Muscle of back (tissue), 11 donors: ENCODE data around the gene SPAG6. TPM values are rescaled to one million over a fixed set of nuclear protein-coding genes. Genes with fewer than 3 reads are reported as not detected.
"Not testable (repeated sequence)": the region's sequence is repeated elsewhere in the genome, so short reads cannot be mapped to it uniquely, and the experiment has no call there.

Experiments used
- DNase-seq, 3 donors: peaks; one replicate each; pipeline versions ENCODE4 v3.0.0 to v3.0.0-alpha.2; 2013
- polyA plus RNA-seq, 10 donors: library from polyadenylated mRNA; unstranded; fragments of 120-200 nt; gene quantifications; one replicate each; pipeline ENCODE4 v1.2.1, GENCODE V29; 2013; ENCODE audit not compliant: insufficient read length in 10 of 10

The SPAG6 gene
- polyA plus RNA-seq, 10 donors: 2.8 to 9.0 (median 4.5) TPM

DNA sequence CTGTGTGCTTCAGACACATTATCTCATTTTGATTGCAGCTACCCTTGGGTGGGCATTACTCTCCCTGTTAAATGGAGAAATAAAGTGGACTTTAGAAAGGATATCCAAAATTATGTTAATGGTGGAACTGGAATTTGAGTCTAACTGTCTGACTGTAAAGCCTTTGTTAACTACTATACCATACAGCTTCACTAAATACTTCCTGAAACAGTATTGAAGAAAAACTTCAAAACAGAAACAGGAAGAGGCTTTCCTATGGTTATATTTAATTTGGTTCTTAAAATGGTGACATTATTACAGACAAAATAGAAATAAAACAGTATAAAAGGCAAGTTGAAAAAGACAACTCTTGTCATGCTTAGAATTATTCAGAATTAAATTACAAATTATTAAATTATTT, 25.0 kb downstream of the SPAG6 start:
- no peak for DNase-seq

- DNase-seq: no peak
These were observed 27.0 kb downstream of the SPAG6 start for GRCh38 chr10:22372298-22372697.

DNA sequence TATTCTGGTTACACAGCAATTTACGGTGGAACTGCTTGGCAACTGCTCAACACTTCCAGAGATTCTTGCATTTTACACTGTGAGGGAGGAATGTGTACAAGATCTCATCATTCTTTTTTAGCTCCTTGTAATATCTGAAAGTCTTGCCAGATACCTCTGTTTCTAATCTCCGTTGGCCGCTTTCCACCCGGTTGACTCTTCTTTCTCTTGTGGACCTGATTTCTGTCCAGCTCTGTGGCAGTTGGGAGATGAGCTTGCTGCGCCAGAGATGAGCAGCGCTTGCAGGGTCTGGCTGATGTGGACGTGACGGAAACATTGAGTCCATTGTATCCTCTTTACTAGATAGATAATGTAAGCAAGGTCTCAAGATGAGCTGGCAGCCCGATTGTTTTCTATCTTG, 27.6 kb downstream of the SPAG6 start:
- DNase-seq: peak; percentile 19 to 54 (median 23)

GRCh38 chr10:22374489-22375126, 29.3 kb downstream of the SPAG6 start:
- no peak for DNase-seq

GRCh38 chr10:22379059-22379458, 33.8 kb downstream of the SPAG6 start:
- no peak for DNase-seq

- no peak for DNase-seq
These were observed 36.0 kb downstream of the SPAG6 start for GRCh38 chr10:22381262-22381661.

DNA sequence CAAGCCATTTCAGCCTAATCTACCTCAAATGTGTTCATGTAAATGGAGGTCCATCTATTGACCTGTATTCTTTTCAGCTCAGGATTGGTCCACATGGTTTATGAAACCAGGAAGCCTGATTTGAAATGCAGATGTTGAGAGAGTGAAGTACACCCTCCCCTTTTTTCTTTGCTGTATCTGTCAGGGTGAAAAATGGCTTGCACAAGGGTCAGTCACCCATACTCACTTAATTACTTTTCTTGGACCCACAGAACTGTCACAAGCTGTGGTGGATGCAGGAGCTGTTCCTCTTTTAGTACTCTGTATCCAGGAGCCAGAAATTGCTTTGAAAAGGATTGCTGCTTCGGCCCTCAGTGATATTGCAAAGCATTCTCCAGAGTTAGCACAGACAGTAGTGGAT, 41.2 kb downstream of the SPAG6 start:
- no peak for DNase-seq

- no peak for DNase-seq
These were observed 44.7 kb downstream of the SPAG6 start for GRCh38 chr10:22389856-22390589.

GRCh38 chr10:22391600-22391999, 46.3 kb downstream of the SPAG6 start:
- peak; percentile 17 to 51 (median 24) for DNase-seq

DNA sequence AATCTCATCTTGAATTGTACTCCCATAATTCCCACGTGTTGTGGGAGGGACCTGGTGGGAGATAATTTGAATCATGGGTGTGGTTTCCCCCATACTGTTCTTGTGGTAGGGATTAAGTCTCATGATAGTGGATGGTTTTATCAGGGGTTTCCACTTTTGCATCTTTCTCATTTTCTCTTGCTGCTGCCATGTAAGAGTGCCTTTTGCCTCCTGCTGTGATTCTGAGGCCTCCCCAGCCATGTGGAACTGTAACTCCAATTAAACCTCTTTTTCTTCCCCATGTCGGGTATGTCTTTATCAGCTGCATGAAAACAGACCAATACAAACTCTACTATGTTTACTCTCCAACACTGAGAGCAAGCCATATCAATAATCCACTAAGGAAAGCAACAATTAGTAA, 50.9 kb downstream of the SPAG6 start:
- not testable (repeated sequence) for DNase-seq

DNA sequence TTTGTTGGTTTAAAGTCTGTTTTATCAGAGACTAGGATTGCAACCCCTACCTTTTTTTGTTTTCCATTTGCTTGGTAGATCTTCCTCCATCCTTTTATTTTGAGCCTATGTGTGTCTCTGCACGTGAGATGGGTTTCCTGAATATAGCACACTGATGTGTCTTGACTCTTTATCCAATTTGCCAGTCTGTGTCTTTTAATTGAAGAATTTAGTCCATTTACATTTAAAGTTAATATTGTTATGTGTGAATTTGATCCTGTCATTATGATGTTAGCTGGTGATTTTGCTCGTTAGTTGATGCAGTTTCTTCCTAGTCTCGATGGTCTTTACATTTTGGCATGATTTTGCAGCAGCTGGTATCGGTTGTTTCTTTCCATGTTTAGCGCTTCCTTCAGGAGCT, 61.6 kb downstream of the SPAG6 start:
- not testable (repeated sequence) for DNase-seq

DNA sequence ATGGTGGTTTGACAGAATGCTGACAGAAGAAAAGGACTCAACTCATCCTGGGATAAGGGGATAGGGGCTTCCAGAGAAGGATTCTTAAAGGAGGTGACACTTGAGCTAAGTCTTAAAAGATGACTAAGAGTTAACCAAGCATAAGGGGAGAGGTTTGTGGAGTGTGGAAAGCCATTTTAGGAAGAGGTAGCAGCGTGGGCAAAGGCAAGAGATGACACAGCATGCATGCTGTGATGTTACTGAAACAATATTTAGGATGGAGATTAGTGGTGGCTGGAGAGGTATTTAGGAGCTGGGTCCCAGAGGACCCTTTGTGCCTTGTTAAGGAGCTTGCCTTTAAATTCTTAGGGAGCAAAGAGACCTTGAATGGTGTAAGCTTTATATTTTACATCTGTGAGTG, 65.1 kb downstream of the SPAG6 start:
- no peak for DNase-seq

DNA sequence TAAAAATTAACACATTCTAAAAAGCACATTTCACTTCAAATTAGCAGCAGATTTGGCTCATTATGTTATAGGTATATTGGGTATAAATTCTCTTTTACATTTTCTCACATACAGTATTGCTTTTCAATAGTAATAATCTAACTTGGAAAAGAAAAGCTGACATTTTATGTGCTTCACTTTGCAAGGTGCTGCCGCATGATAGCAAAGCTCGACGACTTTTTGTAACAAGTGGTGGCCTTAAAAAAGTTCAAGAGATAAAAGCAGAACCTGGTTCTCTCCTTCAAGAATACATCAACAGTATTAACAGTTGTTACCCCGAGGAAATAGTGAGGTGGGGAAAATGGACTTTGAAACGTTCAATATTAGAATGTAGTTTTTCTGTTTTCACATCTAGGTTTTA, 65.5 kb downstream of the SPAG6 start:
- no peak for DNase-seq

- no peak for DNase-seq
These were observed 68.8 kb downstream of the SPAG6 start for GRCh38 chr10:22414146-22414545.

- no peak for DNase-seq
These were observed 69.8 kb downstream of the SPAG6 start for GRCh38 chr10:22415072-22415471.

GRCh38 chr10:22417736-22418268, 72.5 kb downstream of the SPAG6 start:
- no peak for DNase-seq

DNA sequence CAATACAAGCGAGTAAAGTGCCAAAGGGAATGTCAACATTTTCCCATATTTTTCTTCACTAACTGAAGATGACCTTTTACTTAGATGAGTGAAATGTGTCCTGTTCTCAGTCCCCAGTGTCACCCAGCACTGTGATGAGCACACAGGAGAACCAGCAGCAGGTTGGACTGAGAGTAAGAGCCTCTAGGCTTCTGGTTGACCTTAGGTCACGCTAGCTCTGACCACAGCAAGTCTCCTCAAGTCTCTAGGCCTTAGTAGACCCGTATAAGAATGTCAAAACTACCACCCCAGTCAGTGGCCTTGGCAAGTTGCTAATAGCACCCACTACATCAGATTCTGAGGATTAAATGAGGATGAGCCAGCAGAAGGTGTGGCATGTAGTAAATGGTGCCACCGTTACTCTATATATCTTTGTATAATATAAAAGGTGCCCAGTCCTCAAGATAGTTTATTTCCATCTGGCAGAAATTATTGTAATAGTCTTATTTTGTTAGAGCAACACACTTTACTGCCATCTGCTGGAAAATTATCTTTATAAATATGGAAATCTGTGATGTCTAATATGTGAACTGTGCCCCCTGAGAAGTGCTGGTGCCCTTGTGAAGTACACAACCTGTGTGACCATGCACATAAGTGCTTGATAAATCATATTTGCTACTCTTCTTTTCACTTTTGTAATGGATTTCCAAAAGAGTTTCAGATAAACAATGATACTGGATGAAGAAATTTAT, 75.7 kb downstream of the SPAG6 start:
- DNase-seq: no peak

- DNase-seq: no peak
These were observed 81.4 kb downstream of the SPAG6 start for GRCh38 chr10:22426653-22427052.

- peak in 1 of 3 donors; percentile 31 for DNase-seq
These were observed 81.8 kb downstream of the SPAG6 start for GRCh38 chr10:22427101-22427500.

DNA sequence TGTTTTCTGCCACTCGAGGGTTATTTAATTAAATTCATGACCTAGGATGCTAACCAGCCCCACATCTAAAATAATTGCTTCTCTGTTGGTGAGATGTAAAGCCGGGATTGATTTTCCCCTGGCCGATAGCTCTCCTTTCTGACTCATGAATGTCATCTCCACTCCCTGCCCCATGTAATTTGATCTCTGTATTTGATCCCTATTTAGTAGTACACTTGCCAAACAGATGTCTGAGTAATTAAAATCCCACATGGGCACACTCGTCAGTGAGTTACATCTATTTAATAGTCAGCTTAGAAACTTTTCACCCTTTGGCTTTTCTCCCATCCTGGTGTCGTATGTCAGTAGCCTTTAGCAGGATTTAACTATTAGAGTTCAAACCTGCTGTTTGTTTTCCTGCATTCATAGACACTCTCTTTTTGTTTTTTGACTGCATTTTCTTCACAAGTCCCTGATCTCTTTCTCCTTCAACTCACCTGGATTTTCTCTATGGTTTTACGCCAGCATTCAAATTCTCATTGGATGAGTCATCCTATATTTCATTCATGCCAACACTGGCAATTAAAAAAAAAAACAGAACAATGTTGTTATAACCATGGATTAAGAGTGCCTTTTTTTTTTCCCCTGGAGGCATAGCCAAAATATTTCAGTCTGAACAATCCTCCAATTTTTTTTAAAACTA, 82.7 kb downstream of the SPAG6 start:
- peak; percentile 77 to 92 (median 85) for DNase-seq

GRCh38 chr10:22429146-22429545, 83.8 kb downstream of the SPAG6 start:
- no peak for DNase-seq

DNA sequence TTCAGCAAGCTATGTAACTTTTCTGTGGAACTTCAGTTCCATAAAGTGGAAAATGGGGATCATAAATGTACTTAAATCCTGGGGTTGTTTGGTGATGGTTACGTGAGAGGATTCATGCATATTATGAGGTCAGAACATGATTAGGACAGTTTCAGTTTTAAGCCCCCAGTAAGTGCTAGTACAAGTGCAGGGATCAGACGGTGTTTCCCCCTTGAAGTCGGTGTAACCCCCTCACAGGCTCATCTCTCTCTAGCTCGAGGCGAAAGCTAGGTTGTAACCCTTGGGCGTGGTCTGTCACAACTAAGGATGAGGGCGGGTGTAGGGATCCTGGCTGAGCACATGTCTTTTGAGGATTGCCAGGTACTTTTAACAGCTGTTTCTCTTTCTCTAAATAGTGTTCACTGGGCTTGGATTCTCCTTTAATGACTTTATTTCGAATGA, 84.7 kb downstream of the SPAG6 start:
- no peak for DNase-seq
